SH-SY5Y (cell line): ENCODE measurements around the gene C1orf105.

Experiments used
- GATA2 ChIP-seq: IDR thresholded peaks from 2 replicates; pipeline ENCODE4 v1.6.1; 2011; ENCODE audit warnings: mild to moderate bottlenecking, low read depth, low read length
- GATA3 ChIP-seq: IDR thresholded peaks from 2 replicates; pipeline ENCODE4 v1.6.1; 2011; ENCODE audit warnings: low read depth, mild to moderate bottlenecking, low read length, moderate library complexity

DNA sequence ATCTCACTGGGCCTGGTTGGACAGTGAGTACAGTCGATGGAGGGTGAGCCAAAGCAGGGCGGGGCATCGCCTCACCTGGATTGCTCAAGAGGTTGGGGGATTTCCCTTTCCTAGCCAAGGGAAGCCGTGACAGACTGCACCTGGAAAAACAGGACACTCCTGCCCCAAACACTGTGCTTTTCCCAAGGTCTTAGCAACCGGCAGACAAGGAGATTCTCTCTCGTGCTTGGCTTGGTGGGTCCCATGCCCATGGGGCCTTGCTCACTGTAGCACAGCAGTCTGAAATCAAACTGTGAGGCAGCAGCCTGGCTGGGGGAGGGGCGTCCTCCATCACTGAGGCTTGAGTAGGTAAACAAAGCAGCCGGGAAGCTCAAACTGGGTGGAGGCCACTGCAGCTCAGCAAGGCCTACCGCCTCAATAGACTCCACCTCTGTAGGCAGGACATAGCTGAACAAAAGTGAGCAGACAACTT, 11.3 kb downstream of the C1orf105 start:
- TF ChIP-seq GATA2: no peak
- no peak for TF ChIP-seq GATA3
